ENCODE data around the gene CRKL. TPM values are rescaled to one million over a fixed set of nuclear protein-coding genes. Genes with fewer than 3 reads are reported as not detected.

CRKL gene
- total RNA-seq, 1 donor from 2014 or later, result 59.5 TPM

- Histone ChIP-seq H3K36me3 (ENCODE audit: insufficient read depth, low read length) (no peaks in the 10 kb centered on the region), H2AFZ (ENCODE audit: low read depth, low read length) (peak overlapping the region; percentile 79), H4K20me1 (ENCODE audit: insufficient read depth, low read length) (peaks cover 27% of the 10 kb centered on the region), H3K9ac (ENCODE audit: low read length) (peak overlapping the region; percentile 95), H3K9me3 (ENCODE audit: insufficient read depth, low read depth, low read length) (no peaks in the 10 kb centered on the region), H3K27me3 (ENCODE audit: insufficient read depth, low read length) (no peaks in the 10 kb centered on the region), H3K4me2 (ENCODE audit: low read length) (peak overlapping the region; percentile 96), H3K4me1 (ENCODE audit: insufficient read depth, low read length) (peaks cover 23% of the 10 kb centered on the region), H3K79me2 (ENCODE audit: insufficient read depth, low read length) (peaks cover 40% of the 10 kb centered on the region), H3K27ac (ENCODE audit: low read depth, low read length) (peak overlapping the region; percentile 98), H3K4me3 (ENCODE audit: insufficient read depth, low read depth, low read length) (peak overlapping the region; percentile 68)
- no peak for FAIRE-seq
- peak overlapping the region; percentile 95 for H3K4me3 Mint-ChIP-seq (ENCODE audit: unreplicated experiment)
- no peak for TF ChIP-seq CTCF (IDR thresholded peaks at IDR 0.05; ENCODE audit: insufficient read depth, low read depth, low read length)
- no peak for TF ChIP-seq EZH2 (IDR thresholded peaks at IDR 0.05; ENCODE audit: insufficient read depth, low read length)
- peaks cover 3% of the 10 kb centered on the region for H3K36me3 Mint-ChIP-seq (ENCODE audit: low read depth, unreplicated experiment)
- H3K27me3 Mint-ChIP-seq (ENCODE audit: low read depth, unreplicated experiment), result no peaks in the 10 kb centered on the region
- no peak for DNase-seq (ENCODE audit: low read depth)
- no peaks in the 10 kb centered on the region for H3K4me1 Mint-ChIP-seq (ENCODE audit: low read depth, unreplicated experiment)
- H3K9me3 Mint-ChIP-seq (ENCODE audit: unreplicated experiment), result no peaks in the 10 kb centered on the region
- H3K27ac Mint-ChIP-seq (ENCODE audit: unreplicated experiment), result peak overlapping the region; percentile 91
These were observed 83.9 kb downstream of the CRKL start for GRCh38 chr22:21000987-21001600.

GRCh38 chr22:21001601-21002325 is 84.6 kb downstream of the CRKL start, which contains the start of gene THAP7:
Gene THAP7 (minus strand): TSS chr22:21002118. CDS start chr22:21001911, 207 bp downstream.
- H3K4me2 ChIP-seq (ENCODE audit: low read length), result peak within 1 kb of the TSS; percentile 96
- DNase-seq (ENCODE audit: low read depth) (peak; percentile 84), FAIRE-seq (no peak)
- Mint-ChIP-seq H3K9me3 (ENCODE audit: unreplicated experiment) (no peaks in the 10 kb centered on the region), H3K27me3 (ENCODE audit: low read depth, unreplicated experiment) (no peaks in the 10 kb centered on the region), H3K4me3 (ENCODE audit: unreplicated experiment) (peak within 1 kb of the TSS; percentile 95), H3K36me3 (ENCODE audit: low read depth, unreplicated experiment) (no peaks in the 10 kb centered on the region), H3K27ac (ENCODE audit: unreplicated experiment) (peak within 1 kb of the TSS; percentile 97), H3K4me1 (ENCODE audit: low read depth, unreplicated experiment) (no peaks in the 10 kb centered on the region)
- peak within 1 kb of the TSS; percentile 95 for H3K9ac ChIP-seq (ENCODE audit: low read length)
- peaks cover 23% of the 10 kb centered on the region for H3K4me1 ChIP-seq (ENCODE audit: insufficient read depth, low read length)
- peak within 1 kb of the TSS; percentile 98 for H3K27ac ChIP-seq (ENCODE audit: low read depth, low read length)
- peaks cover 27% of the 10 kb centered on the region for H4K20me1 ChIP-seq (ENCODE audit: insufficient read depth, low read length)
- no peaks in the 10 kb centered on the region for H3K27me3 ChIP-seq (ENCODE audit: insufficient read depth, low read length)
- H2AFZ ChIP-seq (ENCODE audit: low read depth, low read length), result peak within 1 kb of the TSS; percentile 79
- H3K79me2 ChIP-seq (ENCODE audit: insufficient read depth, low read length), result peaks cover 40% of the 10 kb centered on the region
- H3K4me3 ChIP-seq (ENCODE audit: insufficient read depth, low read depth, low read length), result peak within 1 kb of the TSS; percentile 68
- no peaks in the 10 kb centered on the region for H3K9me3 ChIP-seq (ENCODE audit: insufficient read depth, low read depth, low read length)
- no peaks in the 10 kb centered on the region for H3K36me3 ChIP-seq (ENCODE audit: insufficient read depth, low read length)
- TF ChIP-seq CTCF (IDR thresholded peaks at IDR 0.05; ENCODE audit: insufficient read depth, low read depth, low read length) (no peak), EZH2 (IDR thresholded peaks at IDR 0.05; ENCODE audit: insufficient read depth, low read length) (no peak)

Other genes with a start within 250 kb of the CRKL start
- gene SERPIND1, start 143.3 kb upstream of the CRKL start, total RNA-seq, result not detected in 2 replicates
- 35.9 and 37.3 TPM in 2 replicates for gene PI4KA, start 58.6 kb upstream of the CRKL start, total RNA-seq
- 19.6 and 24.6 TPM in 2 replicates for gene SNAP29, start 58.4 kb upstream of the CRKL start, total RNA-seq
- gene AIFM3, start 49.8 kb downstream of the CRKL start, total RNA-seq, result 0.48 and 0.67 TPM in 2 replicates
- 62.0 and 68.9 TPM in 2 replicates for gene LZTR1, start 64.9 kb downstream of the CRKL start, total RNA-seq
- 12.1 and 12.2 TPM in 2 replicates for gene THAP7, start 84.7 kb downstream of the CRKL start, total RNA-seq
- 0.22 and 0.45 TPM in 2 replicates for gene P2RX6, start 97.8 kb downstream of the CRKL start, total RNA-seq
- gene SLC7A4, start 115.2 kb downstream of the CRKL start, total RNA-seq, result 0.31 and 0.93 TPM in 2 replicates
- gene LRRC74B, start 128.5 kb downstream of the CRKL start, total RNA-seq, result 0.19 TPM in 1 of 2 replicates, not detected in the other

Measured in astrocyte (in vitro differentiated cells and primary cell).